GM21786 (cell line): ENCODE results near the gene MAP6.

Source experiments
- ATAC-seq: cut with Tn5 transposase; IDR thresholded peaks from one replicate; pipeline ENCODE4 v1.9.1; 2021; ENCODE audit not compliant: unreplicated experiment

MAP6 gene

DNA sequence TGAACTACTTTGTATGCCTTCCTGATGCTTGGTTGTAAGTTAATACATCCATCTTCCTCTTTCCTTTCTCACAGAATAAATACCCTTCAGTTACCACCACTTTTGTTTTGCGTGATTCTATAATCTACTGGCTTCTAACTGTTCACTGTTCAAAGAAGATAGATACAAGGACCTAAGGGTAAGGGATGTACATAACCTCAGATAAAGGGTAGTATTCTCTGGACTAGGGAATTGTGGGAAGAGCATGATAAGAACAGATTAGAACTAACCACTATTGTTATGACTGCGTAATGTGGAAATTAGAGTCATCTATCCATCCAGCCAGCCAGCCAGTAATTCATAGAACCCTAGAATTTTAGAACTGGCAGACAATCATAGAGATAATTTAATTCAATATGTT lies 36.4 kb downstream of the MAP6 start:
- no peak for ATAC-seq

DNA sequence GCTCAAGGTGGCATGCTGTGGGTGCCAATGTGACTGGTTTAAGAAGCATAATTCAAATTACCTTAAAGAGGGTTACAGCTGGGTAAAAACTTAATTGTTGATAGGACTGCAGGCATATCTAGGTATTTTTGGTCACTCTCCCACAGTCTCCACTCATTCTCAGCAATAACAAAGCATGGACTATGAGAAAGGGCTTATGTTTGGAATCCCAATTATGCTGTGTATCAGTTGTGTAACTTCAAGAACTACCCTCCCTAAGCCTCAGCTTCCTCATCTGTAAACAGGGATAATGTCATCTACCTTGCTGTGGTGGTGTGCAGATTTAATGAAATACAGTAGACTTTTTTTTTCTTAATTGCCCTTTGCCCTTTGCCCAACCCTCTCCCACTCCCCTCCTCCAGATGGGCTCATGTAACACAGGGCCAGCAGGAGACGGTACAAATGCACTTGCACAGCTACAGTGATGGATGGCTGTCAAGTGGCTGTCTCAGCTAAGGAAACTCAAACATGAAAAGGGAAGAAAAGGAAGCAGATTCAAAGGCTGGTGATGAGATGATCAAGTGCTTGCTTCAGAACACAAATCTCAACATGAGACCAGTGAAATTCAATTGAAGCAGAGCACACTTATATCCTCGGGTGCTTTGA lies 37.6 kb downstream of the MAP6 start:
- ATAC-seq, result no peak

DNA sequence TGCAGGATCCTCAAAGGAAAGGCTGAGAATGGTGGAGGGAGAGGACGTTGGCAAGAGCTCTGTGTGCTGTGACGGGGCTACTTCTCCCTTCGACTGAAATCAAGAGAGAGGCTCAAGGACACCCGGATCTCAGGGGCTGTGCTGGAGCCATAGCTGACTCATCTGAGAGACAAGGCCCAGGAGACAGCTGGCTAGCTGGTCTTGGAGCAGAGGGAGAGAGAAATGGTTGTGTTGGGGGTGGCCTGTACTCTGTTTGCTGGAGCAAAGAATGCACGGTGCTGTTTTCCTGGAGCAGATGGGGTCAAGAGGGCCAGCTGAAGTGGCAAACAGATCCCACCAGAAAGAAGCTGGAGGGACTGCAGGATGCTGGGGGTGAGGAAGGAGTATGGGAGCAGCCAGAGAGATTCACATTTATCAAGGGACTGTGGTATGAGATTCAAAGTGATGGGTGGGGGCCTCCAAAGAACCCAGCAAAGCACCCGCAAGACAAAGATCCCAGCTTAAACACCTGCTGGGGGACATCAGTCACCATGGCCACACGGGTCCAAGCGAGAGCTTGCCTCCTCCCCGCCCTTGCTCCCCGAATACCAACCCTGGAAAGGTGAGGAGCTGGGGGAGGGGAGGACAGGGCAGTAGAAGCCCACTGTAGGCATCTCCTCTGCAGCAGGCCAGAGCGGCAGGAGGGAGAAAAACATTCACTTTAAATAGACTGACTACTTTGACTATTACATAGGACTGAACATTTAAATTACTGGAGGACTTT lies 40.8 kb downstream of the MAP6 start:
- ATAC-seq, result no peak

DNA sequence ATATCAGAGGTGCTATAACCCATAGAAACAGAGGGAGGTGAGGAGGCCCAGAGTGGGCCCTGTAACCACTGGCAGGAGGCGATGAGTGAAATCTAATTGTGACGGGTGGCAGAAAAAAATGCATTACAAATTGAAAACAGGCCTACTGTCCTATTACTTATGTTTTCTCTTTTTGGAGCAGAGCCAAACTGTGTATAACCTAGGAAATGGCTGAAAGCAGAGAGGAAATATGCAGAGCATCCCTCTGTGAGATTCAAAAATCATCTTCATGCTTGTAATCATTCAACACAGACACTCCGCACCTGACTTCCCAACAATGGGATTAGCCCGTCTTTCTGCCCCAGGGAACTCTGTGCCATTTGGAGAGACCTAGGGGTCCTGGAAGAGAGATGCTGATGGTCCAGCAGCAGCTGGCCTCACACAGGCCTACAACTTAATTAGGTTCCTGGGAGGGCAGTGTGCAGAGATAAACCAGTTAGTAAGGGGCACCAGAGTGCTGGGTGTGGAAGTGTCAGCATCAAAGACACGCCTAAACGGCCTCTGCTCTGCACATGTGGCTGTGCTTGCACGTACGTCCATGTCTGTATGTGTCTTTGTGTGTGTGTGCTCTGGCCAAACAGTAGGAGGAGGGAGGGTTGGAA lies 41.8 kb downstream of the MAP6 start:
- no peak for ATAC-seq

DNA sequence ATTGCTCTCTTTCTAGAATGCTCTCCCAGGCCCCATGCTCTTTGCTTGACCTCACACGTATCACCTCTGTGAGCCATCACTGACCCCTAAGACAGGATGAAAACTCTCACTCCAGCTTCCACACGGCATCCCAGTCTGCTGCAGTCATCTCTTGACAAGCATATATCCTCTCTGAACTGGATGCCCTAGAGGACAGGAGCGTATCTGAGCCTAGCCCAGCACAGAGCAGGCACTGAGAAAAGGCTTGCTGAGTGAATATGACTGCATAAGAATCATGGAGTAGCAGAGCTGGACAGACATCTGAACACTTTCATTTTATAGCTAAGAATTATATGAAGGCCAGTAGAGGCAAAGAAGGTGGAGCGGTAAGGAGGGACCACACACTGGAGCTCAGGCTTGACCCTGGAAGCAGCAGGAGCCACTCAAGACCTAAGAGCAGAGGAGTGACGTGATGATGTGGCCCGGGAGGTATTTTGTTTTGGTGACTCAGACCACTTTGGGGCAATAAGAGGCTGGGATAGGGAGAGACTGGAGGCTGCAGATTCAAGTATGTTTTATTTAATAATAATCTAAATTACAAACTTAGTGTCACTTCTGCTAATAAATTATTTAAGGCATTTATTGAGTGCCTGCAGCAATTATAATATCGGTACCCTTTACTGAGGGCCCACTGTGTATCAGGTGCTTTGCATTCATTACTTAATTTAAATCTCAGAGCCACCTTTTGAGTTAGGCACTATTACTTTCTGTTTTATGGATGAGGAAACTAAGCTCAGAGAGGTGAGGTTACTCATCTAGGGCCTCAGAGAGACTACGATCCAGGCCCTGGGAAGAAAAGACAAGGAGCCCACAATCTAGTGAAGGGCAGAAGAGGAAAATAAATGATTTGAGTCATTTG lies 42.6 kb downstream of the MAP6 start:
- no peak for ATAC-seq

DNA sequence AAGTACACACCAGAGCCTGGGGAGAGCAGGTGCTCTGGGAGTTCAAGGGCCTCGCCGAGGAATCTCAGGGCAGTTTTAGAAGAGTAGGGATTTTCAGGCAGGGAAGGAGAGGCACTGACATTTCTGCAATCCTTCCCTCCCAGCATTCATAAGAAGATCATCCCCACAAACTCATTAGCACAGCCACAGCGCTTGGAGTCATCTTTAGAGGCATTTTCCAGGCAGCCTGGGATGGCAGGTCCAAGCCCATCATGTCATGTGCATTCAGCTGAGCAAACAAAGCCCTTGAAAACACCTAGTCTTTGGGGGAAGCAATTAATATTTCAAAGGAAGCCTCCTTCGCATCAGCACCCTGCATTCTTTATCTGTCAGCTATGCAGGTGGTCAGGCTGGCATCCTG lies 43.8 kb downstream of the MAP6 start:
- ATAC-seq, result no peak

DNA sequence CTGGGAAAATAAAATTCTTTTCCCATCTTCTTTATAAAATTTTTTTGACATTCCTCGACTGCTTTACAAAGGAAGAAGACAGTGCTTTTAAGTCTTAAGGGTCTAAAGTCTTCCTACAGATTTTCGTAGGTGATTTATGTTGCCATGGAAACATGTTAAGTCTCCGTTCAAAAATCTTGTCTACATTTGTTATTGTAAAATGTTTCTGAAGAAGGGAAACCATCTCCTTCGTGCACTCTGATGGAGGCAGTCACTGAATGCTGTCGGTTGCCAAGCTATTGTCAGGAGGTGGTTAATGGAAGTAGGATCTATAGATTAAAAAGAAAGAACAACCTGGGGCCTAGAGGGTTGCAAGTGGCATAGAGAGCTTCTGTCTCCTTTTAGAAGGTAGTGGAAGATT lies 52.6 kb downstream of the MAP6 start:
- no peak for ATAC-seq

DNA sequence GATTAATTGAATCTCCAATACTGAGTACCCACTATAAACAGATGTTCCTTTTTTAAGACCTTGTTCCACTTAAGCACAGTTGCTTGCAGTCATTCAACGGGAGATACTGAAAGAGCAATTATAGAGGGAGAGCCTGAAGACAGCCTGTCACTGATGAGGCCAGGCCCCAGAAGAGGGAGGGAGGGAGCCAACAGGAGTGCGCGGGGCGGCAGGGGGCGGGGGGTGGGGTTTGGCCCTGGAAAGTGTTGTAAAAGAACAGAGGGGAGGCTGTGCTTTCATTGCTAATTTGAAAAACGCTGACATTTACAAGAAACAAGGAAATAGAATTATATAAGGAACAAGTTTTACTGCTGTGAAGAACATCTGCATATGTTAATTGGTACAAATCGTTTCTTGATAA lies 53.1 kb downstream of the MAP6 start:
- no peak for ATAC-seq

DNA sequence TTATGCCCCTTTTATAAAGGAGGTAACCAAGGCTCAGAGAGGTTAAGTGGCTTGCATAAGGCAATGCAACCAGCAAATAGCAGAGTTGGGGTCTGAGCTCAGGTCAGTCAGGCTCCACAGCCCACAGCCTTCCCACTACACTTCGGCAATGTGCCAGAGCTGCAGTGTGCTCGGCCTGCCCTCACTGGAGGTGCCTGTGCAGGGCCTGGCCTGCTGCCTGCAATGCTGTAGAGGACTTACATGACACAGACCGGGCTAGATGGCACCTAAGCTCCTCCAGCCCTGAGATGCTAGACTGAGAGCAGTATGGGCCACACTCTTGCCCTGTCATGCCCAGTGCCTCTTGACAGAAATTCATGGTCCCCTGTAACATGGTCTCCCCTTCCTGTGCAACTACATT lies 57.0 kb downstream of the MAP6 start:
- ATAC-seq, result no peak

DNA sequence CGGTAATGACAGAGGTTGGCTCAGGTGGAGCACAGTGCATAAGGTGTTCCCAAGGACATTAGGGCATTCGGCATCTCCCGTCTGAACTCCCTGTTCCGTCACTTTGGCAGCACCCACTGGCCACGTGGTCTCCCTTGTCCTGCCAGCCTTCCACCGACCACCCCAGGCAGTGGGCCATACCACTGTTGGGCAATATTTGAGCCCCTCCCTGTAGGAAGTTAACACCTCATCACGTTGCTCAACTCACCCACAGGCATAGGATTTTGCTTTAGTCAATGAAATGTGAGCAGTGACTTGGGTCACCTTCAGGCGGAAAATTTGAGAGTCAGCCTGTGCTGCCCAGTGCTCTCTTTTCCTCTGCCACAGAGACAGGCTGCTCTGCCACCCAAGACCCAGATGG lies 62.7 kb downstream of the MAP6 start:
- no peak for ATAC-seq

DNA sequence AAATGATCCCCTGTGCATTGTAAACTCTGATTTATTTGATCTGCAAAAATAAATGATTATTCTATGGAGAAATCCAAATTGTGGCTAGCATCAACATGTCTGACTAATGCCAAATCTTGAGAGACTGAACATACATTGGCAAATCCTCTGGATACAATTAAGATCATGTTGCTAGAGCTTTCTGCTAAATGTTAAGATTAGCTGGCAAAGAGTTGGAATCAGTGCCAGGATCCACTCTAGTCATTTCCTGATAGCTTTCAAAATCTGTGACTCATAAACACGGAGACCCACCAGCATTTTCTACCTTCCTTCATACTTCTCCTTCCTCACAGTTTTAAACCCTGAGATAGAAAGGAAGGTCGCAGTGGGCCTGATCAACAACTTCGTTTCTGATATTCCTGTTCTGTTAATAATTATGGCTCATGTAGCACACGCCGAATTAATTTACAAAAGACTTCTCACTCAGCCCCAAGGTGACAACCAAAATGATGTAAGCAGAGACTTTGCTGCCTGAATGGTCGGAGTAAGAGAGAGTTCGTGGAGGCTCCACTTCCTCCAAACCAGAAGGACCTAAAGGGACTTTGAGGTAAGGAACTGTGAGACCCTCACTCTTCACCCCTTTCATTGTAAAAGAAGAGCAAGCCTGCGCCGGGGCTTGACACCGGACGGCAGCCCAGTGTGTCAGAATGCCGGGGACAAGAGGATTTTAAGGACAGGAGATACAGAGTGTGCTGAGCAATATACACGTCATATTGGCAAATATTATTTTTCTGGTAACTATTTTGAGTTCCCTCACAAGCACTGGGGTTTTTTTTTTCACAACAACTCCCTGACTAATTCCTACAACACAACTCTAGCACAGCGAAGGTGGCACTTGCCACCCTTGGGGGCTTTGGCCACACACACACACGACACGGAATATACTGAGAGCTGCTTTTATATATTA lies 64.8 kb downstream of the MAP6 start:
- no peak for ATAC-seq

DNA sequence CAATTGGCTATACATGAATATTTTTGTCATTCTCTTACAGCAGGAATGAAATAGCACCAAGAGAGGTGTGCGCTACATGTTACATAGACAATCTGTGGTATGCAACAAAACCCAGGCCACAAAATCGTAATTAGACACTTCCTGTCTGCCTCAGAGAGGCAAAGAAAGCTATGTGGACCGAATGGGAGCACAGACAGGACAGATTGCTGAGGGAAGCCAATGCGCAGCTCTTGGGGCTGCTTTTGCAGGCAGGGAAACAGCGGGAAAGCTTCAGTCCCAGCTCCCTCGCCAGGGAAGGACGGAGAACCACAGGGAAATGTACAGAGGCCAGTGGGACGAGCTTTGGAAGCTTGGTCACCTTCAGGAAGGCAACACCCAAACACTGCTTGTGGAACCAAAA lies 65.9 kb downstream of the MAP6 start:
- ATAC-seq, result no peak

DNA sequence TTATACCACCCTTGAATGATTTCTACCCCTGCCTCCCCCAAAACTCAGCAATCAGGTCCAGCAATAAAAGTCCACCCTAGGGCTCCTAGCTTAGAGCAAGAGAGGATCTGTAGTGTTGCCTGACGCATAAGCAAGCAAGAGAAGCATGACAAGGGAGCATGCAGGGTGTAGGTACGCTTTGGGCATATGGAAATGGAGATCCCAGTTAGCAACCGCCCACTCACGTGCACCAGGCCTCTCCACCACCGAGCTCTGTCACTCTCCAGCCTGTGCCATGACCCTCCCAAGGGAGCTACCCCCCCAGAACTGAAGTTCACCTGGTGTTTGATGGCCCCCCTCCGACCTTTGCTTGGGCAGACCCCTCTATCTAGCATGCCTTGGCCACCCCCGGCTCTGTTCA lies 67.3 kb downstream of the MAP6 start:
- no peak for ATAC-seq

DNA sequence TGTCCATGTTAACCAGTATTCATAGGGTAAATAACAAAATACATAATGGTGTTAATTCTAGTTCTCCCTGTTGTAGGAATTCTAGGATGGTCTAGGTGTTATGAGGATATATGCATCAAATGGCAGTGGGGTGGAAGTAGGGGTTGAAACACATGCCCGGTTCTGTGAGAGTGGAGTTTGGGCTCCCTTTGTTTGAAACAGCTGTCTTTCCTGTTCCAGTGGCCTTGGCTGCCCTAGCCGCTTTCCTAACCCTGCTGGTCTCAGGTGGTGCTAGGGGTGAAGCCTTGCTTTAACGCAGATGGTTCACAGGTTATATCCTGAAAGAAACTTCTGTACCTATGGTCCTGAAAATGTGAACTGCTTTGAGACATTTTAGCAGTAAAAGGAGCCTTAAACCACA lies 68.5 kb downstream of the MAP6 start:
- ATAC-seq, result no peak

DNA sequence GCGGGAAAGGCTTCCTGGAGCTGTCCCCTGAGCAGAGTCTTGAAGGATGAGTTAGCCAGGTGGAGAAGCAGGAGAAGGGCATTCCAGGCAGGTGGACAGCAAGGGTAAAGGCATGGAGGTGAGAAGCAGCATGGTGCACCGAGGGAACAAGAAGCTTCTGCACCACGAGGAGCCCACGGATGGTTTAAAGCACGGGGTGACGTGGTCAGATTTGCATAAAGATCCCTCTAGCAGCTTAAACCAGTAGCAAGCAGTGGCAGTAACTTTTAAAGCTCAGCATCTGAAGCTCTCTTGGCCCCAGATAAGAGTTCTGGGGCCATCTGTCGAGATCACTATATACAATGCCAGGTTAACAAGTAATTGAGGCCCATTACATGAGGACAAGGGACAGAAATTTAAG lies 69.9 kb downstream of the MAP6 start:
- ATAC-seq, result no peak

DNA sequence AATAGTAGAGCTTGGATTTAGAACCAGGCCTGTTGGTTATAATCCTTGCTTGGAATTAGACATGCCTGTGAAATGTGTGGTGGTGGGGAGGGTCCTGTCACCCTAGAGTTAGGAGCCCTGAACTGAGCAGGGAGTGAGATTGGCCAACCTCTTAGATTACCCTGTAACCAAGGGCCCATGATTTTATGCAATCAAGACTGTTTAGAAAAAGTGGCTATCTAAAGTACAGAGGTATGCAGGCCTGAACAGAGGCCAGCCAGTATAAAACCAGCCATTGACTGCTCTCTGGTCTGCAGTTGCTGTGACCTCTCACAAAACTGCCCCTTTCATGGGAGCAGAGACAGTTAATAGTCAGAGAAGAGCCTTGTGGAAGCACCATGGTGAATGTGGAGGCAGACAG lies 70.6 kb downstream of the MAP6 start:
- ATAC-seq, result no peak

DNA sequence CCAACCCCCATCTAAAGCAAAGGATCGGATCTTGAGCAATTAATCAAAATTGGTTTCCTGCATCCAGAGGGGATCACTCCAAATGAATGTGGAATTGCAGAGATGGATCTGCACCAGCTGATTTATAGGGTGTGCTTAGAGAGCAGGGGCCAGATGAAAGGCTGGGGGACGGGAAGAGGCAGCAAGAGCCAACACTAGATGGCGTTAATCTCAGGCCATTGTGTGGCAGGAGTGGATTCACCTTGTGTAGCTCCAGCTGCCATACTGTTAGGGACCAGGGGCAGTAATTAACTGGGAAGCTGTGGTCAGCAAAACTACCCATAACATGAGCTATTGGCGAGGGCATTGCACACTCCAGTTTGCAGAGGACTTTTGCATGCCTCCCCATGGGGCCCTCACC lies 71.2 kb downstream of the MAP6 start:
- no peak for ATAC-seq

DNA sequence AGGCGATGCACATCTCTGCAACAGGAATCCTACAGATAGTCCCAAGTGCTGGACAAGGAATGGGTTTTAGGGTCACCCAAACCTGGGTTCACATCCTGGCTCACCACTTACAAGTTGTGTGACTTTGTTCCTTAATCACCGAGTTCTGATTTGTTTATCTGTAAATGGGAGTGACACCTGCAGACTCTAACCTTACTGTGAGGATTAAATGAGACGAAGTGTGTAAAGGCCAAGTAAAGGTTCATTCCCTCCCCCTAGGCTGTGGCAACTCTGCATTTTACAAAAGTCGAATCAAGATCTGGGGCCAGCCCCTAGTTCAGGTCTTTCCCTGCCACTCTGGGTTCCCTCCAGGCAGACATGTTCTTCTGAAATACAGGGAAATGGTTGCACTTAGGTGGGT lies 71.9 kb downstream of the MAP6 start:
- no peak for ATAC-seq

DNA sequence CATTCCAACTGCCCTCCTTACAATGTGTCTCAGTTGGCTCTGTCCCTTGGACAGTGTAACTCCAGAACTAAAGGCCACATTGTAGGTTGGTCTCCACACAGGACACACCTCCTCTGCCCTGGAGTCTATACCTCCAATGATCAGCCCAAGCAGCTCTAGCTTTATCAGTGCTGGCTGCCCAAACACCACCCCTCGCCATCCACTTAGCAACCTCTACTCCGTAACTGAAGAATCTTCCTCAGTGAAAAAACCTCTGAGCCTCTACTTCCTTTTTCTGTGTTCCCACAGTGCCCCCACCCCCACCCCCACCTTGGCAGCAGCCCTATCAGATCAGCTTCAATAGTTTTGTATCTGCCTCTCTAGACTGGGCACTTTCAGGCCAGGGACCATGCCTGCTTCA lies 73.4 kb downstream of the MAP6 start:
- ATAC-seq, result no peak

DNA sequence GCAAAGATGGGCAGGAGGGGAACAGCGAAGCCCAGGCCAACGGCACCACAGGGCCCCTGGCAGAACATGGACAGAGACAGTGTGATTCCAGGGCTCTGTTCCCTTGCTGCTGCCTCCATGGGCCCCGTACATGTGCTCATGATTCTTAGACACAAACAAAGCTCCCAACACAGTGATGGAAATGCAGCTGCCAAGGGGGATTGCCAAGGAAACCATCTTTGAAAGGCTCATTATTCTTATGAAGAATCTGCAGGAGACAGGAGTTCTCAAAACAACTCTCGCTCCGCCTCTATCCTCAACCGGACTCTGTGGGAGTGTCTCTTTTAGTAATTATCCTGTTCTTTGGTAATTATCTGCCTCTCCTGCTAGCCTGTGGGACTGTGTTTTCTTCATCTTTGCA lies 74.6 kb downstream of the MAP6 start:
- ATAC-seq, result no peak
